Stomach (tissue), 4 donors: ENCODE results near the gene RASA3.

Source experiments
- CTCF ChIP-seq, 7 experiments: fragments of 450-650 bp in 4 of 7; fragments of 200-600 bp in 3 of 7; sonication (generic) in 3 of 7; IDR thresholded peaks; one replicate each; pipeline ENCODE4 v1.5.1; 2016 to 2019; ENCODE audit warnings: antibody characterized with exemption in 7 of 7, control low read depth in 2 of 7, mild to moderate bottlenecking in 1 of 7
- EP300 ChIP-seq: sonication (generic); formaldehyde crosslinking; IDR thresholded peaks from one replicate; pipeline ENCODE4 v1.6.1; 2017; ENCODE audit warnings: antibody characterized with exemption
- POLR2A ChIP-seq, 4 donors: fragments of 450-650 bp; IDR thresholded peaks; one replicate each; pipeline ENCODE4 v1.6.1; 2016; ENCODE audit warnings: antibody characterized with exemption in 4 of 4, control low read depth in 2 of 4, mild to moderate bottlenecking in 1 of 4, moderate library complexity in 1 of 4
- POLR2AphosphoS5 ChIP-seq, 3 donors: sonication (generic); formaldehyde crosslinking; IDR thresholded peaks; one replicate each; pipeline ENCODE4 v1.6.1; 2016; ENCODE audit warnings: antibody characterized with exemption in 3 of 3

- TF ChIP-seq CTCF (IDR thresholded peaks at IDR 0.05), result no peak
- TF ChIP-seq POLR2A (IDR thresholded peaks at IDR 0.05), result no peak
- TF ChIP-seq EP300, result no peak
- TF ChIP-seq POLR2AphosphoS5 (IDR thresholded peaks at IDR 0.05), result no peak
Observed at GRCh38 chr13:113967729-113968462, 164.5 kb downstream of the RASA3 start.
